K562 (cell line): ENCODE data around the gene ACOT13. TPM values are rescaled to one million over a fixed set of nuclear protein-coding genes. Genes with fewer than 3 reads are reported as not detected.

Experiments used
- ARID1B ChIP-seq: fragments of 450-650 bp; IDR thresholded peaks from 2 replicates; pipeline ENCODE4 v1.6.1; 2016; ENCODE audit warnings: antibody characterized with exemption, mild to moderate bottlenecking, inconsistent platforms
- ATF7 ChIP-seq: fragments of 450-650 bp; IDR thresholded peaks from 2 replicates; pipeline ENCODE4 v1.7.1; 2014; ENCODE audit warnings: mild to moderate bottlenecking, moderate library complexity
- ETV1 ChIP-seq: fragments of 450-650 bp; conservative IDR thresholded peaks from 2 replicates; pipeline ENCODE4 v1.6.1; 2016; ENCODE audit warnings: missing genetic modification characterization, control low read depth, low read depth, missing compliant biosample characterization
- FOSL1 ChIP-seq: fragments of 200-800 bp; sonication (Bioruptor generic); conservative IDR thresholded peaks from 2 replicates; pipeline ENCODE4 v1.6.1; 2016; ENCODE audit warnings: missing genetic modification characterization, missing compliant biosample characterization
- MTF1 ChIP-seq: fragments of 250-450 bp; sonication (Bioruptor Pico); IDR thresholded peaks from 2 replicates; pipeline ENCODE4 v1.9.0; 2021; ENCODE audit warnings: moderate library complexity, mild to moderate bottlenecking, inconsistent platforms, borderline replicate concordance
- RBBP5 ChIP-seq: fragments of 200-600 bp; sonication (generic); IDR thresholded peaks from 2 replicates; pipeline ENCODE4 v1.6.1; 2012; ENCODE audit warnings: borderline replicate concordance, mild to moderate bottlenecking, low read length, control low read depth, inconsistent platforms; ENCODE audit not compliant: insufficient read depth, poor library complexity, severe bottlenecking
- RFX7 ChIP-seq: fragments of 250-450 bp; sonication (Bioruptor Pico); IDR thresholded peaks from 2 replicates; pipeline ENCODE4 v1.5.1; 2021; ENCODE audit warnings: mild to moderate bottlenecking
- RHOXF2B ChIP-seq: fragments of 250-450 bp; sonication (Bioruptor Pico); conservative IDR thresholded peaks from 2 replicates; pipeline ENCODE4 v1.5.1; 2021
- ZKSCAN3 ChIP-seq: fragments of 250-450 bp; sonication (Bioruptor Pico); IDR thresholded peaks from 2 replicates; pipeline ENCODE4 v1.4.0; 2020
- polyA plus RNA-seq, 8 experiments: library from polyadenylated mRNA; depleted of rRNA in 4 of 8; stranded (reverse) in 5 of 8; unstranded in 3 of 8; fragments of >200 nt; fragmentation: Nextera tagmentation in 2 of 8; fragmentation: Illumina TruSeq in 1 of 8; extraction: Ambion mirVana in 2 of 8; extraction: Trizol in 1 of 8; gene quantifications; 2 replicates each; pipeline versions ENCODE4 v1.2.1 to v1.2.3, GENCODE V29; 2011 to 2014; ENCODE audit warnings: inconsistent platforms in 1 of 8, missing spikeins in 1 of 8
- total RNA-seq, 7 experiments: library from RNA; depleted of rRNA in 6 of 7; stranded (reverse); fragments of >200 nt in 6 of 7; fragmentation: Illumina TruSeq in 2 of 7; extraction: Trizol in 2 of 7; gene quantifications; 2 replicates each; pipeline versions ENCODE4 v1.2.1 to v1.2.3, GENCODE V29; 2011 to 2021; ENCODE audit warnings: low replicate concordance in 1 of 7
- TF ChIP-seq, protein P1 (sequence below): sonication (generic); formaldehyde crosslinking; IDR thresholded peaks from 2 replicates; pipeline ENCODE4 v1.8.0; 2022; ENCODE audit warnings: mild to moderate bottlenecking, missing genetic modification reagents
- TF ChIP-seq, protein P2 (sequence below): fragments of 250-450 bp; sonication (Bioruptor Pico); IDR thresholded peaks from 2 replicates; pipeline ENCODE4 v1.4.0; 2020

The ACOT13 gene
- total and polyA plus RNA-seq, 9 of the 15 experiments (the other 6 are each of a cell fraction or from before 2014, with no cell fraction given): 14.1 to 129 (median 65.7) TPM

GRCh38 chr6:24650365-24650764 is 16.5 kb upstream of the ACOT13 start (continued):
- TF ChIP-seq RBBP5: no peak
- no peak for TF ChIP-seq ETV1 (tag)
- TF ChIP-seq, protein P1, sequence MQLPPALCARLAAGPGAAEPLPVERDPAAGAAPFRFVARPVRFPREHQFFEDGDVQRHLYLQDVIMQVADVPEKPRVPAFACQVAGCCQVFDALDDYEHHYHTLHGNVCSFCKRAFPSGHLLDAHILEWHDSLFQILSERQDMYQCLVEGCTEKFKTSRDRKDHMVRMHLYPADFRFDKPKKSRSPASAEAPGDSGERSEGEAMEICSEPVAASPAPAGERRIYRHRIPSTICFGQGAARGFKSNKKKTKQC (CRISPR knock-in tag): no peak
- TF ChIP-seq, protein P2, sequence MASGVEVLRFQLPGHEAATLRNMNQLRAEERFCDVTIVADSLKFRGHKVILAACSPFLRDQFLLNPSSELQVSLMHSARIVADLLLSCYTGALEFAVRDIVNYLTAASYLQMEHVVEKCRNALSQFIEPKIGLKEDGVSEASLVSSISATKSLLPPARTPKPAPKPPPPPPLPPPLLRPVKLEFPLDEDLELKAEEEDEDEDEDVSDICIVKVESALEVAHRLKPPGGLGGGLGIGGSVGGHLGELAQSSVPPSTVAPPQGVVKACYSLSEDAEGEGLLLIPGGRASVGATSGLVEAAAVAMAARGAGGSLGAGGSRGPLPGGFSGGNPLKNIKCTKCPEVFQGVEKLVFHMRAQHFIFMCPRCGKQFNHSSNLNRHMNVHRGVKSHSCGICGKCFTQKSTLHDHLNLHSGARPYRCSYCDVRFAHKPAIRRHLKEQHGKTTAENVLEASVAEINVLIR (CRISPR knock-in tag): no peak
- no peak for TF ChIP-seq MTF1 (CRISPR knock-in tag)
- TF ChIP-seq ARID1B: no peak
- no peak for TF ChIP-seq RHOXF2B (CRISPR knock-in tag)
- TF ChIP-seq RFX7 (CRISPR knock-in tag): no peak
- no peak for TF ChIP-seq FOSL1
- no peak for TF ChIP-seq ATF7
- TF ChIP-seq ZKSCAN3 (CRISPR knock-in tag): no peak
